M059J (cell line): Measurements from ENCODE around the gene GFRA4. TPM values are rescaled to one million over a fixed set of nuclear protein-coding genes. Genes with fewer than 3 reads are reported as not detected.

Experiments
- DNase-seq: peaks from one replicate; pipeline ENCODE4 v3.0.0-alpha.2; 2012; ENCODE audit warnings: low read depth
- total RNA-seq: library from RNA; depleted of rRNA; stranded (reverse); fragments of >200 nt; shearing (Covaris generic); gene quantifications from 2 replicates; pipeline ENCODE4 v1.2.3, GENCODE V29; 2014

The GFRA4 gene
- total RNA-seq, 1 experiment from 2014 or later = not detected

DNA sequence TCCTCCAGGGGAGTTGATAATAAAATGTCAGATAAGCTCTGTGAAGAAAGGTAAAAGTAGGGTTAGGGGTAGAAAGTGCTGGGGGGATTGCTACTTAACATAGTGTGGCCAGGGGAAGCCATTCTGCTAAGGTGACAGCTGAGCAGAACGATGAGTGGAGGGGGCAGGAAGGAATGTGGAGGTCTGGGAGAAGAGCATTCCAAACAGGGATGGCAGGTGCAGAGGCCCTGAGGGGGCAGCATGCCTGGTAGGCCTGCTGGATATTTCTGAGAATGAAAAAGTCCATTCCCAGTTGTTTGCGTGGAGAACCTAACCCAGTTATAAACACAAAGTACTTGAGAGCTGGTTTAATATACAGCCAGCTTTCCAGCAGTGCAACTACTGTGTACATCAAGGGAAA, 9.3 kb downstream of the GFRA4 start:
- DNase-seq = no peak

DNA sequence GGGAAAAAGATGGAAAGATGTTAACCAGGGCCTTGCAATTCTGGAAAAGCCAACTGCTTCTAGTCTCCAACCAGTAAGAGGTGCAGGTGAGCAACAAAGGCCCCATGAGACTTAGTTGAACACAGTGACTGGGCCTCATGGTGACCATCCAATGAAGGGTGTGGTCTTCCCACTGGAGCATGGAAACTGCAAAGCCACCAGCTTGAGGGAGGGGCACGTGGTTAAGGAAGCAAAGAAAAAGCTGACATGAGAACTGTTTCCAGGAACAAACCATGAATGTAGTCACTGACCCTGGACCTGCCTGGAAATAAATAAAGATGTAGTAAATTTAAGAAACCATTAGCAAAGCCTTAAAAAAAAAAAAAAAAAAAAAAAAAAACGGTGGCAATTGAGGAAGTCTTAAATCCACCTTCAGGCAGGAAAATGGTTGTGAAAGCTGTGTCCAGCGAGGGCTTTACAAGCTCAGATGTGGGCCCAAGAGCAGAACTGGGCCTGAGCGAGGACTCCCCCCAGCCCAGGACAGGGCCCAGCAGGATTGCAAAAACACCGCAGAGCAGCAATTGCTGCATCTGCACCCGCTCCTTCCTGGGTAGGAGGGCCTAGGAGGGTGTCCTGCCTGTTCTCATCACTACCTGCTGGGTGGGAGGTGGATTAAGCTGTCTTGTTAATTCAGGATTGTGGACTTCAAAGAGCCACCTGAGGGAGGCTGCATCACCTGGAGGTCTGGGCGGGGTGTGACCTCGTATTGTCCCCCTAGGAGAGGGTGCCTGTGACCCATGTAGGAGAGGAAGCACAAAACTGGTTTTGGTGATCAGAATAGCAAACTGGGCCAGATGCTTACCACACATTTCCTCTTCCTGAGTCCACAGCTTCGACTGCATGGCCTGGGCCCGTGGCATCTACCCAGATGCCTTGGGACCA, 10.3 kb downstream of the GFRA4 start:
- no peak for DNase-seq

DNA sequence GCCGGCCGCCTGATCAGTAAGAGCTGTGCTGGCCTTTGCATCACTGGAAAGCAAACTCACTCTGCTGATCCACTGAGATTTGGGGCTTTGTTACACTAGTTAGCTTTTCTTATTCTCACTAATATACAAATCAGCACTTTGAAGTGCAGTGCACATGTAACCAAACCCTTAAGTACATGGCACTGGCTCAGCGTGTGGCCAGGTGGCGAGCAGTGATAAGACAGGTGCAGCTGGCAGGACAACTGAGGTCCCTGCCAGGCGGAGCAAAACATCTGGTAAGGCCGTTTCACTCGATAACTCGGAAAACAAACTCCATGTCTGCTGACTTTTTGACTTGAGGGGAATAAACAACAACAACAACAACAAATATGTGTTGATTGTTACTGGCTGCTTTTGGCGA, 11.0 kb downstream of the GFRA4 start:
- no peak for DNase-seq

DNA sequence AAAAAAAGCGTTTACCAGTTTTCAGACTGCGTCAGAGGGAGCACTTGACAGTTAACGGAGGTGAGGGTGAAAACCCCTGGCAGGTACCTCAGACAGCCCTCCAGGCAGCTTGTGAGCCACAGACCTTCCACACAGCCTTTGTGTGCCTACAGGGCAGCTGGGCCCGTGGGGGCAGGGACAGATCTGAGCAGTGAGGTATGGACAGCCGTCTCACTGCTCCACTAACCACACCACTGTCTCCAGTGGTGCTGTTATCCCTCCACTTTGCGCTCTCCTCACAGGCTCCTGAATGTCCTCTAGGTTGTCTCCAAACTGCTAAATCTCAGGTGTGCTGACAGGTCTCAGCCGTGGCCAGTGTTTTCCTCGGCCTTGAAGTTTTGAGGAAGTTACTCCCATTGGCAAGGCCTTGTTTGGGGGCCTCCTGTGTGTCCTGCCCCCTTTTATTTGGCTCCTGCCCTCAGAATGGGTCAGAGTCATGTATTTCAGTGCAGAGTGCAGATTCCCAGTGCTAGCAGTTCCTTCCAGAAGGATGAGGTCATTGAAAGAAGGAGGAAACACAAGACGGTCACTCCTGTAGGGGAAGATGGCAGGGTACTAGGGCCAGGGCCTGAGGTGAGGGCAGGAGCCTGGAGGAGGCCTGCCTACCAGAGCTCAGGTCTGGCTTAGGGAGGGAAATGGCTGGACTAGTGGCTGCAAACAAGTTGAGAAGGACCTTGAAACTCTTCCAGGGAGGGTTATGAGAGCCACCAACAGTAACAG, 11.8 kb downstream of the GFRA4 start:
- DNase-seq = no peak

DNA sequence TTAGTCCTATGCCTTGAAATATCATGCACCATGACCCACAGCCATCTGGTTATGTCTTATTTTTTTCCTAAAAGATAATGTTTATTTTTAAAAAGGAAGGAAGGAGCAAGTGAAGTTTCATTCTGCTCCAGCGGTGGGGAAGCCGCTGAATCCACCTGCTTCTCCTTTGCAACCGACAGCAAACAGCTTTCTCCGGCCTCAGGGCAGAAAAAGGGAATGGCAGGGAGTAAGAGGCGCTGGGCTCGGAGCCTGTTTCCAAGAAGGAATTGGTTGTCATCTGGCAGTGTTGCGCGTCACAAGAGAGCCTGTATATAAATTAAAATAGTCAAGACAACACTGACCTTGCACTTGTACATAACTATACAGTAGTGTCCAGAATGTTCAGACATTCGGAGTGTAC, 14.2 kb downstream of the GFRA4 start:
- DNase-seq = no peak

DNA sequence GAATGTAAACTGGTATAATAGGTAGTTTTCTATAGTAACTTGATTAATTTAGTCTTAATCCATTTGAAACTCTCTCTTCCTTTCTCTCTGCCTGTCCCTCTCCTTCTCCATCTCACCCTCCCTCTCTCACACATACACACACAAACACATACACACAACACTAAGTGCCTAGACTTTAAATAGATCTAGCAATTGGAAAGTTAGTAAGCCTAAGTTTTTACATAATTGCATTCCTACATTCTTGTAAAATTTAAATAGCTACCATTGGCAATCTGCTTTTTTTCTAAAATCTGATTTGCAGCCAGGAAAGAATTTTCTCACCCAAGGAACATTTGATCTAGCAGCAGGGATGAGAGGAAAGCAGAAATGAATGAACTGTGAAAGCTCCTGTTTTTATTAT, 15.7 kb downstream of the GFRA4 start:
- no peak for DNase-seq

DNA sequence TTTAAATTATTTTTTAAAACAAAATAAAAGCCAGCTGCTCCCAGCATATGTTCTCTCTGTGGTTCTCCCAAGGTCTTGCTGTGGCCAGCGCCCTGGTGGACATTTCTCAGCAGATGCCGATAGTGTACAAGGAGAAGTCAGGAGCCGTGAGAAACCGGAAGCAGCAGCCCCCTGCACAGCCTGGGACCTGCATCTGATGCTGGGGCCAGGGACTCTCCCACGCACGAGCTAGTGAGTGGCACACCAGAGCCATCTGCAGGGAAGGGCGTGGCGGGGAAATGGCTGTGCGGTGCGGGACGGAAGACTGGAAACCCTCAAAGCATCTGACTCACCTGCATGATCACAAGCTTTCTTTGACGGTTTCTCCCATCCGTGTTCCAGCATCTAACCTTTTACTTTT, 16.5 kb downstream of the GFRA4 start:
- no peak for DNase-seq

DNA sequence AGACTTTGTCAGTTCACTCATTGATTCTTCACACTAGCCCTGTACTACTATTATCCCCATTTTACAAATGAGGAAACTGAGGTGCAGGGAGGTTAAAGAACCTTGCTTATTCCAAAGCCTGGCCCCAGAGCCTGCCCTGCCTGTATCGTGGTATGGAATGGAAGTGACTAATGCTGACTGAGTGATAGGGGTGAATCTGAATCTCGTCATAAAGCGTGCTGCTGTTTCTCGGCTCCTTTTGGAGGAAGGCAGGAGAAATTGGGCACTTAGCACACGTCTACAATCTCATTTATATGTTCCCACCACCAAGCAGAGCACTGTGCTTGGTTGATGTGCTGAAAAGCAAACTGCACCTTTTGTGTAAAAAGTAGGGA, 17.1 kb downstream of the GFRA4 start:
- no peak for DNase-seq

DNA sequence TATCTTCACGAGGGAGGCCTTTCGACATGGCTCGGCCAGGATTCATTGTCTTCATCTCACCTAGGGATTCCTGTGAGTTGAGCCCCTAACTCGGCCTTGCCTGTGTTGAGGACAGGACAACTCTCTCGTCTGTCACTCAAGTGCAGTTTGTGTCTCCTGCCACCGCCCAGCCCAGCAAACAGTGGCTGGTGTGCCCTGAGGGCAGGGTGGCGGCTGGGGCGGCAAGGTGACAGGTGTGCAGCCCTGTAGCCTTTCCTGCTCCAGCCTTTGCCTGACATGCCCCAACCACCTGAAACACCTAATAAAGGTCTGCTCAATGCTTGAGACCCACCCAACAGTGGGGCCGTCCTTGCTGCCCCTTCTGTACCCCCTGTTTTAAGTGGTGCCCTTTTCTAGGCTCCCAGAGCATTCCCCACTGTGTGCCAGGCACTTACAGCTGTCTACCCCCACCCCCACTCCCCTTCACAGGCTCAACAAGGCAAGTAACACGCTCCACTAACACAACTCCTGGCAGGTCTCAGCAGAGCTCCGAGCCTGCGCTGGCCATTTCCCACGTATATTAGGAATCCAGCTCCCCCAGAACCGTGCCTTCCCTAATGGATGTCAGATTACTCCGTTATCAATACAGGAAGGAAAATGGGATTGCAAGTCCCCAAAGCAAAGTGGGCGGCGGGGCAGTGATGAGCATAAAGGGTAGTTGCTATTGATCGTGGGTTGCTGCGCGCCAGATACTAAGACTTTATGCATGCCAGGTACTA, 17.7 kb downstream of the GFRA4 start:
- DNase-seq = no peak

DNA sequence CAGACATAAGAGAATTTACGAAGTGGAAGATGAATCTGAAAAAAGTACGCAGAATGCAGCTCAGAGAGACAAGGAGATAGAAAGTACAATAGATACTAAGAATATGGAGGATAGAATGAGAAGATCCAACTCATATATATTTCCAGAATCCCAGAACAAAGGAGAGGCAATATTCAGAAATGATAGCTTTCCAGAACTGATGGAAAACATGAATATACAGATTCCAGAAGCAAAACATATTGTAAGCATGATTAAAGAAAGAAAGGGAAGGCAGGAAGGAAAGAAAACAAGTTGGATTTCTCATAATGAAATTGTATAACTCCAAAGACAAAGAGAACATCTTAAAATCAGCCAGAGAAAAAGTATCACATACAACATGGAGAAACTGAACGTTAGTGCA, 22.9 kb downstream of the GFRA4 start:
- no peak for DNase-seq

DNA sequence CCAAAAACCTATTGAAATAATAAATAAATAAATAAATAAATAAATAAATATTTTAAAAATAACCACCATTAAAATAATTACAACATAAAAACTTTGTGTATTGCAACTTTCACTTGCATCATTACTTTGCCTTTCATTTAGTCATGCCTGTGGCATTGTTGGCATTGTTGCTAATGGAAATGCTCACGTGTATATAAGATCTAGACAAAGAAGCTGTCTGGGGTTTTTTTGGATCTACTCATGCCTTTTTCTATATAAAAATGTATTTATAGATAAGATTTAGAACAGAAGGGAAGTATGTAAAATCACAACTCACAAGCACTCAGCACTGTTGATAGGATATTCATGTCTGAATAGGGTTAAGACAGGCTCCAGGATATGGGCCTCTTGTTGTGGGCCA, 27.9 kb downstream of the GFRA4 start:
- no peak for DNase-seq

DNA sequence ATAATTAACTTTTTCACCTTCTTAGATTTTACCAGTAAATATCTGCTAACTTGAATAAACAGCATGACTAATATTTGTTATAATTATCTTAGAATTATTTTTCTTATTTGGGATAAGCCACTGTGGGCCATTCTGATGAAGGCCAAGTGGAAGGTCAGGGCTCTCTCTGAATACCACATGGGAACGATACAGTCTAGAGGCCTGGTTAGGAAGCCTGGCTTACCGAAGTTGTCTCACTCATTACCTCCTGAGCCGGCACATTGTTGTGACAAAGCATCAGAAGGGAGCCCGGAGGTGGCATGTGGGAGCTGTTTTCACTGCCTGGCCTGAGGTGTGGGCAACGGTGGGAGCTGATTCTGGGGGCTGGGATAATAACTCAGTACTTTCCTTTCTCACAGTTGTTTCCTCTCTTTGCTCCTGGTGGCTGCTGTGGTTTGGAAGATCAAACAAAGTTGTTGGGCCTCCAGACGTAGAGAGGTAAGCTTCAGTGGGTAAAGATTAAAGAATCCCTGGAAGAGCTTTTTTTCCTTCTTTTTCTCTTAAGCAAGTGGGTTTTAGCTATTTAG, 29.2 kb downstream of the GFRA4 start:
- no peak for DNase-seq

DNA sequence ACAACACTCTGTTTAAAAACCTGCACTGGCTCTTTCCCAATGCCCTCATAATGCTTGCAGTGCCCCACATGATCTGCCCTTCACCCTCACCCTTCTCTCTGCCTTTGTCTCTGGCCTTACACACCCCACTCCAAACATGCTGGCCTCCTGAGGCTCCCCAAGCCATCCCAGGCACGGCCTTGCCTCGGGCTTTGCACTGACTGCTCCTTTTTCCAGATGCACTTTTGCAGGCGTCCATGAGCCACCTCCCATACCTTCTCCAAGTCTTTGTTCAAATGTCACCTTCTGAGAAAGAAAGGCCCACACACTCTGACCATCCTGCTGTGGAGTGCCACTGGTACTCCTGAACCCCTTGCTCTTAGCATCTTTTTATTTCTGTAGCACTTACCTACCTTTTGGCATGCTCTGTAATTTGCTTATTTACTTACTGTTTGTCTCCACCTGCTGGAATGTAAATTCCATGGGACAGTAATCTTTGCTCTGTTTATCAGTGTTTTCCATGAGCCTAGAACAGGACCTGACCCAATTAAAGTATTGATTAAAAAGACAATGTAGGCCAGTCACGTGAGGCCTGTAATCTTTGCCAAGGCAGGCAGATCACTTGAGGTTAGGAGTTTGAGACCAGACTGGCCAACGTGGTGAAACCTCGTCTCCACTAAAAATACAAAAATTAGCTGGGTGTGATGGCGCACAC, 30.7 kb downstream of the GFRA4 start:
- no peak for DNase-seq

DNA sequence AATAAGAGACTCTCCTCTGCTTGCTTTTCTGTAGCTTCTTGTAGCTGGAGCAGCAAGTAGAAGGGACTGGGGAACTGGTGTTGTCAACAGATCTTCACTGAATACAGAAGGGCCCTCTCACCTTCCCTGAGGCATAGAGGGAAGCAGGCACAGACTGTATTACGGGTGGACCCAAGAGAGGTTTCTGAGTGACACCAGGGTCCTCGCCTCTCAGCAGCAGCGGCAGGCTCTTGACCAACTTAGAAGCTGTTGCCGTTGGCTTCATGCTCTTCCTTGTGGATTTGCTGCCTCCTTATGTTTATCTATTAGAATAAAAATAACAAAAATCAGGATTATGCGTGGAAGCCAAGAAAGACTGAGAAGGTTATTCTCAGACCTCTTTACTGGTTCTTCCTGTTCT, 31.7 kb downstream of the GFRA4 start:
- no peak for DNase-seq

DNA sequence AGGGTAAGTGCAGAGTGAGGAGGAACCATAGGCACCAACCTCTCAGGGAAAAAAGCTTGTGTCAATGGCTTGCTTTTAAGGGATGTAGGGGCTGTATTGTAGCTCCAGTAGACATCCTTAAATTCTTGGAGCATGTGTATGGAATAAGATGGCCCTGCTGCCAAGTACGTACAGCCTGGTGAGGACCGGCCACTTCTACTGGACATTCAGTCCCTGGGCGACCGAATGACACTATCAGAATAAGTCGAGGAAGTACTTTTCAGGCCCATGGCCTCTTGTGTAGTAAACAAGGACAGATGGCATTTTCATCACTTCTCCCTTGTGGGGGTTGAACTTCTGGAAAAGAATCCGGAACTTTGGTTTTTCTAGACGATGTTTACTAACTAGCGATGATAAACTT, 32.8 kb downstream of the GFRA4 start:
- no peak for DNase-seq

DNA sequence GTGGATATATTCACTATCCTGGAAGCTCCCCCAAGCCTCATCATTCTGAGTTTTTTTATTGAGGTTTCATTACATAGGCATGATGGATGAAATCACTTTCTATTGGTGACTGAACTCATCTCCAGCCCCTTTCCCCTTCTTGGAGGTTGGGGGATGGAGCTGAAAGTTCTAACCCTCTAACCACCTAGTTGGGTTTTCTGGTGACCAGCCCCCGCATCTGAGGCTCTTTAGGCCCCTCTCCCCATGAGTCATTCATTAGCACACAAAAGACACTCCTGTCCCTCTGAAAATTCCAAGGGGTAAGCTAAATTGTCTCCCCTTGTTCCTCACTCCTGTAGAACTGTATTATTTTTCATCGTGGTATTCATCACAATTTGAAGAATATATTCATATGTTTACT, 33.3 kb downstream of the GFRA4 start:
- DNase-seq = no peak

DNA sequence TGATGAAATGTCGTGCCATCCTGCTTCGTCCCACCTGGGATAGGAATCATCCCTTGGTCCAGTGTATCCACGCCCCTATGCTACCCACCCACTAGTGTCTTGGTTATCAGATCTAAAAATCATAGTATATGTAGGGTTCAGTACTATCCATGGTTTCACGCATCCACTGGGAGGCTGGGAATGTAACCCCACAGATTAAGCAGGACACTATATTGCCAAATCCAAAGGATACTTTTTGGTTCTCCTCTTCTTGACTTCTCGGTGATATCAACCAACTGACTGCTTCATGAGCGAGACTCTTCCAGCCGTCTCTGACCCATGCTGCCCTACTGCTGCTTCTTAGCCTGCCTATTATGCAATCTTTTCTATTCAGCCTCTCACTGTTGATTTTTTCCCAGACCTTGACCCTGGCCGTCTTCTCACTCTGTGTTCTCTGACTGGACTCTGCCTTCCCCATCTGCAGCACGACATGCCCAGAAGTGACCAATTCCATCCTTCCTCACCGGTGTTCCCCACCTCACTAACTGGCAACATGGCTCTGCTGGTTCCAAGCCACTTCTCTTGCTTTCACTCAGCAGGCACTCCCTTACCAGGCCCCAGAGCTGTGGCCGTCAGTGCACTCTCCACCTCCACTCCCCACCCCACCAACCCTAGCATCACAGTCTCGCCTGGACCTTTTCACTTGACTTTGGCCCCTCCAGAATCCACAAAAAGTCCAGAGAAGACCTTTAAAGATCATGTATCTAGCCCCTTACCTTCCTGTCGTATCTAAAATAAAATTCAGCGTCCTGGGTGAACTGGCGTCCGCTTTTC, 34.5 kb downstream of the GFRA4 start:
- DNase-seq = no peak

DNA sequence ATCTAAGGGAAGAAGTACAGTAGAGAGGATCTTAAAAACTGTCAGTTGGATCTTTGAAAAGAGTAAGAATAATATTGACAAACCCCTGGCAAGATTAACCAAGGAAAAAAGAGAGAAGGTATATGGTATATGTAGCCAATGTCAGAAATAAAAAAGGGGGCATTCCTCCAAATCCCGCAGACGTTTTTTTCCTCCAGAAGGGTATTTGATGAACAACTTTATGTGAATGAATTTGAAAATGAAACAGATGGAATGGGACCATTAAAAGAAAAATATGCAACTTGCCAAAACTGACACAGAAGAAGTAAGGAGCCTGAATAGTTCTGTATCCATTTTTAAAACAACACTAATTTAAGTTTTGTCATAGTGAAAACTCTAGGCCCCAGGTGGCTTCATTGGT, 35.7 kb downstream of the GFRA4 start:
- DNase-seq = no peak

DNA sequence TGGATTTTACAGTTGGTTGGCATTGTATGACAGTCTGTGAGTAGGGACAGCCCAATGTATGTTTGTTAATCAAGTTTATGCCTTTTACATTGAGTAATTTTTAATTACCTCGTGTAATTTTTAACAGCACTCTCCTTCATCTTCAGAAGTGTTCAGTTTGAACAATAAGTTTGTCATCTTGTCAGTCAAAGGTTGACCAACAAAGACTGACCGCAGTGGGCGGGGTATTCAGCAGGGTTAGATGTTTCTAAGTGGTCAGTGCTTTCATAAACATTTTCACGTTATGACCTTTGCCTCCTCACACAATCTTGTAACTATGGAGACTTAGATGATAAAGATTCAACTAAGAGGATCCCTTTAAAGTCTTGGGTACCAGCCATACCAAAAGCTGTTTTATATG, 40.8 kb downstream of the GFRA4 start:
- no peak for DNase-seq

DNA sequence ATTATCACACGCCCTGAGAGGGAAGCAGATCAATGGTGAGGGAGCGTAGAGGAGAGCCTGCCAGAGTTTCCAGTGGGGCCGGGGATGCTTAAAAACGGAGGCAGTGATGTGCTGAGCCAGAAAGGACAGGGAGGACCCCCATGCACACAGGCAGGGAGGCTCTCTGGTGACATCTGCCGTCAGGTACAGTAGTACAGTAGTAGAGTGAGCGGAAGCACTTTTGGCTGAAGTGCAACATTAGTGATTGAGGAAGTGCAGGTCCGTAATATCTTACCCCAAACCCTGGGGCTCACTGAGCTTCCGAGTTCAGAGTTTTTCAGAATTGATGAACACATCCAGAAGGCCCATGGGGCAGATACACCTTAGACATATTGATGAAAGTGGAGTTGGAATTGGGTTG, 42.1 kb downstream of the GFRA4 start:
- no peak for DNase-seq

DNA sequence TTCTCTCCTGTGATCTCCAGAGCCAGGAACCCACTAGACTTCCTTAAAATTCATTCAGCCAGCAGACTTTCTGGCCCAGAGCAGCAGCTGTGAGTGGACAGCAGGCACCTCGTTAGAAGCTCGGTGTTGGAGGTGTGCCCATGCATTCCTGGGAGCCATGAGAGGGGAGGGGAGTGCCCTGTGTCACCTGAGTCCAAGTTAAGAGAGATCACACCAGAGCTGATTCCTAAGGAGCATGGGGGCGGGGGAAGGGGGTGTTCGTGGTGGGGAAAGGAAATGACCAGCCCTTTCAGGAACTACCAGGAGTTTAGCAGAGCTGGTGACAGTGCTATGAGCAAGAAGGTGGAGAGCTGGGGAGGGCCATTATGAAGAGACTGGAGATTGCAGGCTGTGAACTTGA, 46.9 kb downstream of the GFRA4 start:
- peak; percentile 81 for DNase-seq
